Ovary (tissue), 3 donors: ENCODE results near the gene GPR85.

Experiments
- POLR2A ChIP-seq: fragments of 450-650 bp; IDR thresholded peaks from one replicate; pipeline ENCODE4 v1.6.1; 2017; ENCODE audit warnings: antibody characterized with exemption, mild to moderate bottlenecking, moderate library complexity
- TF ChIP-seq, protein P1 (sequence below), 3 donors: fragments of 450-650 bp in 2 of 3; fragments of 200-600 bp in 1 of 3; IDR thresholded peaks; one replicate each; pipeline versions ENCODE4 v1.5.1 to v1.8.0; 2016 to 2022; ENCODE audit warnings: antibody characterized with exemption in 3 of 3, mild to moderate bottlenecking in 1 of 3
- donor health status: DM: no; HTN: no; CAD: no.

- TF ChIP-seq POLR2A, result no peak
- TF ChIP-seq, protein P1, sequence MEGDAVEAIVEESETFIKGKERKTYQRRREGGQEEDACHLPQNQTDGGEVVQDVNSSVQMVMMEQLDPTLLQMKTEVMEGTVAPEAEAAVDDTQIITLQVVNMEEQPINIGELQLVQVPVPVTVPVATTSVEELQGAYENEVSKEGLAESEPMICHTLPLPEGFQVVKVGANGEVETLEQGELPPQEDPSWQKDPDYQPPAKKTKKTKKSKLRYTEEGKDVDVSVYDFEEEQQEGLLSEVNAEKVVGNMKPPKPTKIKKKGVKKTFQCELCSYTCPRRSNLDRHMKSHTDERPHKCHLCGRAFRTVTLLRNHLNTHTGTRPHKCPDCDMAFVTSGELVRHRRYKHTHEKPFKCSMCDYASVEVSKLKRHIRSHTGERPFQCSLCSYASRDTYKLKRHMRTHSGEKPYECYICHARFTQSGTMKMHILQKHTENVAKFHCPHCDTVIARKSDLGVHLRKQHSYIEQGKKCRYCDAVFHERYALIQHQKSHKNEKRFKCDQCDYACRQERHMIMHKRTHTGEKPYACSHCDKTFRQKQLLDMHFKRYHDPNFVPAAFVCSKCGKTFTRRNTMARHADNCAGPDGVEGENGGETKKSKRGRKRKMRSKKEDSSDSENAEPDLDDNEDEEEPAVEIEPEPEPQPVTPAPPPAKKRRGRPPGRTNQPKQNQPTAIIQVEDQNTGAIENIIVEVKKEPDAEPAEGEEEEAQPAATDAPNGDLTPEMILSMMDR (IDR thresholded peaks at IDR 0.05), result no peak
These were observed 3.4 kb downstream of the GPR85 start for GRCh38 chr7:113083132-113083815.
